NCI-H1694 treated with DMSO at 0.1 percent for 48 hours (cell line): ENCODE measurements around the gene ADISSP.
A peak's percentile ranks its signal among the peaks of the same experiment; 100 is the strongest.

Experiments used
- DNase-seq: peaks from one replicate; lab custom pipeline; 2025; lab: John Stamatoyannopoulos, UW

Gene ADISSP

GRCh38 chr20:3767427-3768341 lies at the start of gene ADISSP:
ADISSP (minus strand) TSS chr20:3767753; CDS start chr20:3760100, 7,653 bp downstream.
- peak; percentile 97 for DNase-seq

DNA sequence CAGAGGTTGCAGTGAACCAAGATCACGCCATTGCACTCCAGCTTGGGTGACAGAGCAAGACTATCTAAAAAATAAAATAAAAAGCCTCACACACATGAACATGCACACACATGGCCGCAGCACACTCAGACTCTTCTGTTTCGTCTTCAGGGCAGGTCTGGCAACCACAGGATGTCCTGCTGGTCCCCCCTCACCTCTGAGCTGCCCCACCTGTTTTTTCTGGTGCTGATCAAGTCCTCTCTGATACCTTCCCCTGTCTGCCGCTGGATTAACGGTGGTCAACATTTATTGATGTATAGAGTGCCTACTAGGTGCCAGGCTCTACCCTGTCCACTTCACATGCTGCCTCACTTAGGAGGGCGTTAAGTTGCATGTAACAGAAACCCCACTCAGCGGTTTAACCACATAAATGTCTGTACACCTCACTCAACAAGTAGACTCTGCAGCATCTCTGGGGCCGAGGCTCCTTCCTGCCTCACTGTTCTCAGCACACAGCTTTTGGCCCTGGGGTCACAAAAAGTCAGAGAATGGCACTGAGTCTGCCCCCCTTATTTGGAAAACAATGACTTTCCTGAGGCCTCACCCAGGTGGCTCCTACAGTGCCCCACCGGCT lies 48.3 kb upstream of the ADISSP start:
- no peak for DNase-seq

DNA sequence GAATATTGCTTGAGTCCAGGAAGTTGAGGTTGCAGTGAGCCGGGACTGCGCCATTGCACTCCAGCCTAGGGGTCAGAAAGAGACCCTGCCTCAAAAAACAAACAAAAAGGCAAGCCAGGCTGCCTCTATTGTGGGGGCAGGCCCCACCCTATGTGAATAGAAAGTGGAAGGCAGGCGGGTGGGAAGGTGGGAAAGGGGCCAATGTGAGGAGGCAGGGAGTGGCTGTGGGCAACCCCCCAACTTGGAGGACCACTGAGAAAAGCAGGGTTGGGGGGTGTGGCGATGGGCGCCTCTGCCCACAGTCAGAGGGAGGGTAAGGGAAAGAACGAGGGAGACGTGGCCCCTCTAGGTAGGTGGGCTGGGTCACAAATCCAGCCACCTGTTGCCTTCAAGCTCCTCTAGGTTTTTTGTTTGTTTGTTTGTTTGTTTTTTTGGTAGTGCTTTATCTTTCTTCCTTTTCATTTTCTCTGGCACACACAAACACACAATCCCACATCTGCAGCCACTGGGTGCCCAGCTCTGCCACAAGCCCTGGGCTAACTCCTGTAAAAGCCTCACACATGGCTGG lies 47.5 kb upstream of the ADISSP start:
- no peak for DNase-seq

GRCh38 chr20:3813848-3814581 lies 46.5 kb upstream of the ADISSP start:
- DNase-seq: no peak

GRCh38 chr20:3812975-3813847 lies 45.7 kb upstream of the ADISSP start:
- no peak for DNase-seq

- DNase-seq: peak; percentile 45
These were observed 44.7 kb upstream of the ADISSP start for GRCh38 chr20:3812259-3812681.

- peak; percentile 95 for DNase-seq
These were observed 44.1 kb upstream of the ADISSP start for GRCh38 chr20:3811467-3812258.

DNA sequence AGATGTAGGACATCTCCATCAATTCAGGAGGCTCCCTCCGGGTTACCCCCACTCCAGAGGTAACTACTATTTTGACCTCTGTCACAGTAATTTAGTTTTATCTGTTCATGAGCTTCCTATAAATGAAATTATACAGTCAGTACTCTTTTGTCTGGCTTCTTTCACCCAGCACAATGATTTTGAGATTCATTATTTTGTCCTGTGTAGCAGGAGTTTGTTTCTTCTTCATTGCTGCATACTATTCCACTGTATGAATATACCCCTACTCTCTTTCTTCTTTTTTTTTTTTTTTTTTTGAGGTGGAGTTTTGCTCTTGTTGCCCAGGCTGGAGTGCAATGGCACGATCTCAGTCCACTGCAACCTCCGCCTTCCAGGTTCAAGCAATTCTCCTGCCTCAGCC lies 41.0 kb upstream of the ADISSP start:
- no peak for DNase-seq

DNA sequence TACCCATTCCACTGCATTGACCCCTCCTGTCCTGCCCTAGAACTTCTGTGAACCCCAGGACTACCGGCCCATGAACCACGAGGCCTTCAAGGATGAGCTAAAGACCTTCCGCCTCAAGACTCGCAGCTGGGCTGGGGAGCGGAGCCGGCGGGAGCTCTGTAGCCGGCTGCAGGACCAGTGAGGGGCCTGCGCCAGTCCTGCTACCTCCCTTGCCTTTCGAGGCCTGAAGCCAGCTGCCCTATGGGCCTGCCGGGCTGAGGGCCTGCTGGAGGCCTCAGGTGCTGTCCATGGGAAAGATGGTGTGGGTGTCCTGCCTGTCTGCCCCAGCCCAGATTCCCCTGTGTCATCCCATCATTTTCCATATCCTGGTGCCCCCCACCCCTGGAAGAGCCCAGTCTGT lies 37.2 kb upstream of the ADISSP start:
- no peak for DNase-seq

DNA sequence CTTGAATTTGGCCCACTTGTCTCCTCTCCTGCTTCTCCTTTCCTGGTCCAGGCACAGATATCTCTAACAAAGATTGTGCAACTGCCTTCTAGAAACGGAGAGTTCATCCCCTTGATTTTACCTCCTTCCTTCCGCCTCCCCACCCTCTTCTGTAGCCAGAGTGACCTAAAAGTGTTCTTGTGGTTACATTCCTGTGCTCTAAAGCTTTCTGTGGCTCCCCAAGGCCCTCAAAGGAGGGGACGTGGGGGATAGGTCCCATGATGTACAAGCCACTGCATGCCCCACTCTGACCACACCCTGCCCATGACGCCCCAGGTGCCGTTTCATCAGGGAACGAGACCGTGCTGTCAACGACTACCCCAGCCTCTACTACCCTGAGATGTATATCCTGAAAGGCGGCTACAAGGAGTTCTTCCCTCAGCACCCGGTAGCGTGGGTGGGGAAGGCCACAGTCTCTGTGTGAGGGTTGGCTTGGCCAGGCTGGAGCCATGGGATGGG lies 36.8 kb upstream of the ADISSP start:
- no peak for DNase-seq

GRCh38 chr20:3803854-3804253 lies 36.3 kb upstream of the ADISSP start:
- DNase-seq: no peak

GRCh38 chr20:3803289-3803688 lies 35.7 kb upstream of the ADISSP start:
- no peak for DNase-seq

DNA sequence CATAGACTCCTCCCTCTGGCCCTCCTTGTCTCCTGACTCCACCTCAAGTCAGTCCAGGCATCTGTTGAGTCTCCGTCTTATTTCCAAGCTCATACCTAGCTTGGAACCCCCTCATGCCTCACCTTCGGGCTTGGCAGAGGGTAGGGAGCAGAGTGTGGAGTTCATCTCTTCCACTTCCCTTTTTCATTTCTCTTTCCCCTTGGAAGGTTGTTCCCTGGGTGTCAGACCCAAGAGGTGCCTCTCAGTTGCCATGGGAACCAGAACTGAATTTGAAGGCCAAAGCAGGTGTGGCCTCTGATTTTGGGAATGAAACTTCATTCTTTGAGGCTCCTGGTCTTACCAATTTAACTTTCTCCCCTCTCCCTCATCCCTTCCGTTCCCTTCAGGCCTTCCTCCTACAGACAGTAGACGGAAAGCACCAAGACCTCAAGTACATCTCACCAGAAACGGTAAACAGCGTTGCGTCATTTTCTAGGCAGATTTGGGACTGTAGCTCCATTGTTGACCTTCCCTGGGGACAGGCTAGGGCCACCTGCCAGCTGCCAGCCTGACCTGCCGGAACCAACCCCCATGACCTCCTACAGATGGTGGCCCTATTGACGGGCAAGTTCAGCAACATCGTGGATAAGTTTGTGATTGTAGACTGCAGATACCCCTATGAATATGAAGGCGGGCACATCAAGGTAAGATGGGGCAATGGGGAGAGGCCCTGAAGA lies 35.1 kb upstream of the ADISSP start:
- no peak for DNase-seq

DNA sequence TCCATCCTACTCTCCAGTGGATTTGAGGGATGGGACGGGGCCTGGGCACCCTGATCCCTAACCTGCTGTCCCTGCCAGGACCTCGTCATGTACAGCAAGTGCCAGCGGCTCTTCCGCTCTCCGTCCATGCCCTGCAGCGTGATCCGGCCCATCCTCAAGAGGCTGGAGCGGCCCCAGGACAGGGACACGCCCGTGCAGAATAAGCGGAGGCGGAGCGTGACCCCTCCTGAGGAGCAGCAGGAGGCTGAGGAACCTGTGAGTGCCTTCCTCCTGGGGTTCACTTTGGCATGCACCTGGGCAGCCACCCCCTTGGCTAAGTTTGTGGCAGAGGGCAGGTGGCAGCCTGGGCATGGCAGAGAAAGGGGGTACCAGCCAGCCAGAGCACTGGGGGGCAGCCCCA lies 34.3 kb upstream of the ADISSP start:
- DNase-seq: no peak

DNA sequence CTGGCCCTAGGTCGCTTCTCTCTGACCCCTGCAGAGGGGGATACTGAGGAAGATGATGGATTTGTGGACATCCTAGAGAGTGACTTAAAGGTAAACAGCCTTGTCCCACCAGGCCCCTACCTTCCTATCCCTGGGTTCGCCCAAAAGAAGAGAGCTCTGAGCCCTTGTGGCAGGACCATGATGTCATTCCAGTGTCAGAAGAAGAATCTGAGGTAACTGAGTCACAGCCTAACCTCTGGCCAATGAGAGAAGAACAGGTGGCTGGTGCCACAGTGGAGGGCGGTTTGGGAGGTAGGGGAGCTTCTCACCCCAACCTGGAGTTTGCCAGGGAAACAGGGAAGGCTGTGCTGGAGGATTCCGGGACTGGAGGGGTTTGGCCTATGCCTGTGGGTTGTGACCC lies 33.7 kb upstream of the ADISSP start:
- DNase-seq: no peak

DNA sequence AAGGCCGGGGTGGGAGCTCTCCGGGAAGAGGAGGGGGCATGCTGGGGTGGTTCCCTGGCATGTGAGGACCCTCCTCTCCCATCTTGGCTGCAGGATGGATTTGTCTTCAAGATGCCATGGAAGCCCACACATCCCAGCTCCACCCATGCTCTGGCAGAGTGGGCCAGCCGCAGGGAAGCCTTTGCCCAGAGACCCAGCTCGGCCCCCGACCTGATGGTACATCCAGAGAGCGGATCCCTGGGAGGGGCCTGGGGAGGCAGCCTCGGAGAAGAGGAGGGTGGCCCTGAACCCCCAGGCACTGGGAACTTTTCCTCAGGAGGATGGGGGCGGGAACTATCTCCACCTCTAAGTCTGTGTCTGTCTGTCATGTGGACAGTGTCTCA lies 33.3 kb upstream of the ADISSP start:
- no peak for DNase-seq

GRCh38 chr20:3800256-3800877 lies 32.8 kb upstream of the ADISSP start:
- no peak for DNase-seq

DNA sequence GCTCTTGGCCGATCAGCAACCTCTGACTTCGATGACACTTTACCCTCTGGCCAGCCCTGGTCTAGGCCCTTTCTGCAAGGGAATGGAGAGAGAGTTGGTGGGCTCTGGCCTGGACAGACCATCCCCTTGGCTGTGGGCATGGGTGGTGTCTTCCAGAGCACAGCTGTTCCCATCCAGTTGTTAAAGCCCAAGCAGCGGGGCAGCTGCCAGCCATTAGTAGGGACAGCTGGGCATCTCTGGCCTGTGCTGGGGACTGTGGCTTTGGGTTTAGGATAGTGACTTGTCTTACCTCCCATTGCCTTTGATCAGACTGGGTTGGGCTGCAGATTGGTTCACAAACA lies 31.3 kb upstream of the ADISSP start:
- DNase-seq: no peak

GRCh38 chr20:3798373-3798768 lies 30.8 kb upstream of the ADISSP start:
- no peak for DNase-seq
